Epithelial cell of prostate (primary cell): ENCODE results near the gene NAV2.

Source experiments
- DNase-seq: peaks from one replicate; pipeline ENCODE4 v3.0.0-alpha.2; 2011; ENCODE audit warnings: low read depth, low spot score
- H3K27ac ChIP-seq: fragments of 450-650 bp; 2 replicates; pipeline ENCODE4 v1.5.1; 2017; ENCODE audit warnings: mild to moderate bottlenecking

The NAV2 gene

GRCh38 chr11:19795082-19795481 lies 82.4 kb downstream of the NAV2 start:
- no peak overlapping the region for H3K27ac ChIP-seq
- no peak for DNase-seq

GRCh38 chr11:19800162-19800561 lies 87.5 kb downstream of the NAV2 start:
- no peak overlapping the region for H3K27ac ChIP-seq
- no peak for DNase-seq

GRCh38 chr11:19800714-19801519 lies 88.3 kb downstream of the NAV2 start:
- no peak for DNase-seq
- no peak overlapping the region for H3K27ac ChIP-seq

GRCh38 chr11:19802773-19803293 lies 90.2 kb downstream of the NAV2 start:
- H3K27ac ChIP-seq: no peak overlapping the region
- DNase-seq: no peak

- no peak overlapping the region for H3K27ac ChIP-seq
- DNase-seq: no peak
Observed at GRCh38 chr11:19803506-19803998, 90.9 kb downstream of the NAV2 start.

GRCh38 chr11:19805376-19805775 lies 92.7 kb downstream of the NAV2 start:
- DNase-seq: no peak
- H3K27ac ChIP-seq: no peak overlapping the region

GRCh38 chr11:19805827-19806226 lies 93.2 kb downstream of the NAV2 start:
- no peak overlapping the region for H3K27ac ChIP-seq
- DNase-seq: no peak

GRCh38 chr11:19806251-19806650 lies 93.6 kb downstream of the NAV2 start:
- DNase-seq: no peak
- no peak overlapping the region for H3K27ac ChIP-seq

GRCh38 chr11:19808076-19808911 lies 95.7 kb downstream of the NAV2 start:
- H3K27ac ChIP-seq: no peak overlapping the region
- DNase-seq: no peak

- no peak overlapping the region for H3K27ac ChIP-seq
- no peak for DNase-seq
Observed at GRCh38 chr11:19810852-19811251, 98.2 kb downstream of the NAV2 start.

GRCh38 chr11:19811380-19811779 lies 98.7 kb downstream of the NAV2 start:
- H3K27ac ChIP-seq: no peak overlapping the region
- no peak for DNase-seq

- no peak for DNase-seq
- no peak overlapping the region for H3K27ac ChIP-seq
Observed at GRCh38 chr11:19812096-19812495, 99.5 kb downstream of the NAV2 start.

GRCh38 chr11:19812710-19813109 lies 100.1 kb downstream of the NAV2 start:
- no peak overlapping the region for H3K27ac ChIP-seq
- no peak for DNase-seq

- DNase-seq: no peak
- no peak overlapping the region for H3K27ac ChIP-seq
Observed at GRCh38 chr11:19813158-19813879, 100.7 kb downstream of the NAV2 start.

GRCh38 chr11:19814421-19814820 lies 101.8 kb downstream of the NAV2 start:
- no peak for DNase-seq
- no peak overlapping the region for H3K27ac ChIP-seq

- no peak overlapping the region for H3K27ac ChIP-seq
- DNase-seq: no peak
Observed at GRCh38 chr11:19816040-19816439, 103.4 kb downstream of the NAV2 start.

GRCh38 chr11:19816817-19817216 lies 104.2 kb downstream of the NAV2 start:
- DNase-seq: no peak
- H3K27ac ChIP-seq: no peak overlapping the region

GRCh38 chr11:19817265-19817851 lies 104.7 kb downstream of the NAV2 start:
- no peak for DNase-seq
- H3K27ac ChIP-seq: no peak overlapping the region

- DNase-seq: no peak
- H3K27ac ChIP-seq: no peak overlapping the region
Observed at GRCh38 chr11:19817870-19818269, 105.2 kb downstream of the NAV2 start.

GRCh38 chr11:19818619-19819018 lies 106.0 kb downstream of the NAV2 start:
- H3K27ac ChIP-seq: no peak overlapping the region
- DNase-seq: no peak
